Measurements from ENCODE around the gene NSL1. TPM values are rescaled to one million over a fixed set of nuclear protein-coding genes. Genes with fewer than 3 reads are reported as not detected.
"Not testable (repeated sequence)": the region's sequence is repeated elsewhere in the genome, so short reads cannot be mapped to it uniquely, and the experiment has no call there.

The NSL1 gene
- total RNA-seq, result 10 to 100 TPM; 39.7 to 48.5 TPM

- CTCF ChIA-PET, result interaction anchor here (0.6 to 5.2 kb wide), 17 partner anchors 10 to 336 kb away, joined by 3 to 36 read pairs (median 4); no protein-coding TSS in a partner anchor
- Mint-ChIP-seq H3K27me3 (no peaks in the 10 kb centered on the region), H3K4me1 (peaks cover 41% of the 10 kb centered on the region), H3K9me3 (ENCODE audit: low read depth) (no peaks in the 10 kb centered on the region), H3K27ac (peak within 1 kb of the TSS; percentile 95), H3K4me3 (peak within 1 kb of the TSS; percentile 92), H3K36me3 (peaks cover 20% of the 10 kb centered on the region)
- ATAC-seq (peak; percentile 91), DNase-seq (peak; percentile 94)
Measured at GRCh38 chr1:212791676-212792395, at the start of gene NSL1, which contains the start of gene TATDN3. TSS of gene NSL1 (minus strand) at chr1:212791777. CDS start at chr1:212791763, 14 bp downstream. TSS of gene TATDN3 (plus strand) at chr1:212791894. CDS start at chr1:212791922, 28 bp downstream.

GRCh38 chr1:212838145-212838544 lies 46.6 kb upstream of the NSL1 start:
- Mint-ChIP-seq H3K9me3 (ENCODE audit: low read depth) (no peaks in the 10 kb centered on the region), H3K36me3 (no peaks in the 10 kb centered on the region), H3K27me3 (no peaks in the 10 kb centered on the region), H3K27ac (no peak overlapping the region), H3K4me3 (no peak overlapping the region), H3K4me1 (no peaks in the 10 kb centered on the region)
- no peak for ATAC-seq
- no peak for DNase-seq
- CTCF ChIA-PET, result interaction anchor here (1.7 kb wide), 1 partner anchor 16 kb away, joined by 3 read pairs; no protein-coding TSS in a partner anchor

- H3K36me3 Mint-ChIP-seq; CTCF ChIA-PET; H3K27me3 Mint-ChIP-seq; H3K9me3 Mint-ChIP-seq (ENCODE audit: low read depth); DNase-seq; H3K4me3 Mint-ChIP-seq; H3K4me1 Mint-ChIP-seq; H3K27ac Mint-ChIP-seq; ATAC-seq: not testable (repeated sequence)
Measured at GRCh38 chr1:212833211-212834207, 41.9 kb upstream of the NSL1 start.

- Mint-ChIP-seq H3K27me3 (no peaks in the 10 kb centered on the region), H3K36me3 (peaks cover 5% of the 10 kb centered on the region), H3K27ac (no peak overlapping the region), H3K9me3 (ENCODE audit: low read depth) (peaks cover 12% of the 10 kb centered on the region), H3K4me3 (no peak overlapping the region), H3K4me1 (no peaks in the 10 kb centered on the region)
- ATAC-seq (no peak), DNase-seq (no peak)
- CTCF ChIA-PET, result interaction anchor here (1.1 kb wide), 1 partner anchor 13 kb away, joined by 3 read pairs; no protein-coding TSS in a partner anchor
Measured at GRCh38 chr1:212828395-212828794, 36.8 kb upstream of the NSL1 start.

GRCh38 chr1:212827831-212828278 lies 36.3 kb upstream of the NSL1 start:
- H3K27me3 Mint-ChIP-seq, result no peaks in the 10 kb centered on the region
- no peaks in the 10 kb centered on the region for H3K4me1 Mint-ChIP-seq
- H3K9me3 Mint-ChIP-seq (ENCODE audit: low read depth), result peaks cover 14% of the 10 kb centered on the region
- peaks cover 6% of the 10 kb centered on the region for H3K36me3 Mint-ChIP-seq
- CTCF ChIA-PET, result interaction anchor here (0.9 to 1.1 kb wide), 2 partner anchors 13 kb away, joined by 3 read pairs; no protein-coding TSS in a partner anchor
- DNase-seq, result no peak
- no peak overlapping the region for H3K4me3 Mint-ChIP-seq
- ATAC-seq, result no peak
- H3K27ac Mint-ChIP-seq, result no peak overlapping the region

- Mint-ChIP-seq H3K27me3 (no peaks in the 10 kb centered on the region), H3K36me3 (peaks cover 6% of the 10 kb centered on the region), H3K27ac (no peak overlapping the region), H3K9me3 (ENCODE audit: low read depth) (peaks cover 14% of the 10 kb centered on the region), H3K4me1 (no peaks in the 10 kb centered on the region), H3K4me3 (no peak overlapping the region)
- DNase-seq (no peak), ATAC-seq (no peak)
- CTCF ChIA-PET, result interaction anchor here (0.9 kb wide), 1 partner anchor 14 kb away, joined by 3 read pairs; no protein-coding TSS in a partner anchor
Measured at GRCh38 chr1:212827171-212827776, 35.7 kb upstream of the NSL1 start.

- no peak overlapping the region for H3K27ac Mint-ChIP-seq
Measured at GRCh38 chr1:212825798-212826452, 34.3 kb upstream of the NSL1 start.

GRCh38 chr1:212824201-212824600 lies 32.6 kb upstream of the NSL1 start:
- peaks cover 4% of the 10 kb centered on the region for H3K4me1 Mint-ChIP-seq
- no peak overlapping the region for H3K27ac Mint-ChIP-seq
- DNase-seq (no peak), ATAC-seq (no peak)
- CTCF ChIA-PET, result no interaction called here
- peaks cover 14% of the 10 kb centered on the region for H3K9me3 Mint-ChIP-seq (ENCODE audit: low read depth)
- no peaks in the 10 kb centered on the region for H3K27me3 Mint-ChIP-seq
- H3K36me3 Mint-ChIP-seq, result peaks cover 6% of the 10 kb centered on the region
- no peak overlapping the region for H3K4me3 Mint-ChIP-seq

More at GRCh38 chr1:212825798-212826452, 34.3 kb upstream of the NSL1 start:
- no peaks in the 10 kb centered on the region for H3K27me3 Mint-ChIP-seq
- DNase-seq (no peak), ATAC-seq (no peak)
- no peak overlapping the region for H3K4me3 Mint-ChIP-seq
- H3K9me3 Mint-ChIP-seq (ENCODE audit: low read depth), result peaks cover 14% of the 10 kb centered on the region
- no peaks in the 10 kb centered on the region for H3K4me1 Mint-ChIP-seq
- CTCF ChIA-PET, result no interaction called here
- H3K36me3 Mint-ChIP-seq, result peaks cover 6% of the 10 kb centered on the region

- Mint-ChIP-seq H3K27me3 (no peaks in the 10 kb centered on the region), H3K27ac (no peak overlapping the region), H3K4me3 (no peak overlapping the region), H3K4me1 (peaks cover 4% of the 10 kb centered on the region), H3K9me3 (ENCODE audit: low read depth) (peaks cover 14% of the 10 kb centered on the region), H3K36me3 (peaks cover 6% of the 10 kb centered on the region)
- CTCF ChIA-PET, result no interaction called here
- DNase-seq (no peak), ATAC-seq (no peak)
Measured at GRCh38 chr1:212822956-212823355, 31.4 kb upstream of the NSL1 start.

GRCh38 chr1:212820969-212821368 lies 29.4 kb upstream of the NSL1 start:
- CTCF ChIA-PET, result interaction anchor here (0.7 kb wide), 1 partner anchor 156 kb away, joined by 3 read pairs; no protein-coding TSS in a partner anchor
- Mint-ChIP-seq H3K36me3 (peaks cover 4% of the 10 kb centered on the region), H3K4me1 (peaks cover 4% of the 10 kb centered on the region), H3K27me3 (no peaks in the 10 kb centered on the region), H3K27ac (no peak overlapping the region), H3K4me3 (no peak overlapping the region), H3K9me3 (ENCODE audit: low read depth) (peaks cover 10% of the 10 kb centered on the region)
- ATAC-seq (no peak), DNase-seq (no peak)

GRCh38 chr1:212819726-212820125 lies 28.1 kb upstream of the NSL1 start:
- ATAC-seq (no peak), DNase-seq (no peak)
- Mint-ChIP-seq H3K27me3 (no peaks in the 10 kb centered on the region), H3K36me3 (peaks cover 4% of the 10 kb centered on the region), H3K4me3 (no peak overlapping the region), H3K9me3 (ENCODE audit: low read depth) (peaks cover 4% of the 10 kb centered on the region), H3K27ac (no peak overlapping the region), H3K4me1 (peaks cover 4% of the 10 kb centered on the region)
- CTCF ChIA-PET, result no interaction called here

- Mint-ChIP-seq H3K27ac (no peak overlapping the region), H3K9me3 (ENCODE audit: low read depth) (no peaks in the 10 kb centered on the region), H3K36me3 (peaks cover 1% of the 10 kb centered on the region), H3K27me3 (no peaks in the 10 kb centered on the region), H3K4me1 (peaks cover 4% of the 10 kb centered on the region), H3K4me3 (no peak overlapping the region)
- DNase-seq, result no peak
- CTCF ChIA-PET, result no interaction called here
- ATAC-seq, result no peak
Measured at GRCh38 chr1:212816567-212817278, 25.1 kb upstream of the NSL1 start.
